Myometrial cell (primary cell): ENCODE measurements around the gene FAM43A. TPM values are rescaled to one million over a fixed set of nuclear protein-coding genes. Genes with fewer than 3 reads are reported as not detected.

Experiments used
- total RNA-seq: library from RNA; depleted of rRNA; stranded (reverse); fragments of >200 nt; gene quantifications from 2 replicates; pipeline ENCODE4 v1.2.3, GENCODE V29; 2015

Gene FAM43A
- 2.7 and 6.1 TPM in 2 replicates for total RNA-seq

GRCh38 chr3:194685718-194686413 lies at the start of gene FAM43A:
Gene FAM43A, plus strand, starts transcription at chr3:194685883. Its CDS starts 944 bp downstream, at chr3:194686827.

GRCh38 chr3:194671900-194672808 lies 13.5 kb upstream of the FAM43A start, which contains the start of gene LSG1:
Gene LSG1, minus strand, starts transcription at chr3:194672191. Its CDS starts 29 bp downstream, at chr3:194672162.

Other genes starting within 250 kb of the FAM43A start
- 36.6 and 65.4 TPM in 2 replicates for gene ATP13A3, start 198.9 kb upstream of the FAM43A start, total RNA-seq
- 6.3 and 12.6 TPM in 2 replicates for gene TMEM44, start 52.5 kb upstream of the FAM43A start, total RNA-seq
- 13.8 and 17.0 TPM in 2 replicates for gene LSG1, start 13.7 kb upstream of the FAM43A start, total RNA-seq